GM23338 (cell line): ENCODE results near the gene LPP.

Experiments
- CREB1 ChIP-seq: fragments of 250-450 bp; sonication (Bioruptor Pico); IDR thresholded peaks from 2 replicates; pipeline ENCODE4 v1.5.0; 2020; ENCODE audit warnings: low read depth, mild to moderate bottlenecking, moderate library complexity
- ETS1 ChIP-seq: IDR thresholded peaks from 2 replicates; pipeline ENCODE4 v1.6.1; 2016; ENCODE audit warnings: antibody characterized with exemption
- EZH2 ChIP-seq: fragments of 200-600 bp; sonication (generic); IDR thresholded peaks from one replicate; pipeline ENCODE4 v1.8.0; 2017; ENCODE audit warnings: antibody characterized with exemption, mild to moderate bottlenecking, low read depth; ENCODE audit not compliant: unreplicated experiment
- EZH2phosphoT487 ChIP-seq: fragments of 200-600 bp; sonication (generic); IDR thresholded peaks from one replicate; pipeline ENCODE4 v1.8.1; 2018; ENCODE audit warnings: antibody characterized with exemption; ENCODE audit not compliant: unreplicated experiment
- JUNB ChIP-seq: IDR thresholded peaks from one replicate; pipeline ENCODE4 v1.6.1; 2016; ENCODE audit warnings: antibody characterized with exemption; ENCODE audit not compliant: unreplicated experiment
- POLR2AphosphoS5 ChIP-seq: IDR thresholded peaks from 2 replicates; pipeline ENCODE4 v1.6.1; 2016; ENCODE audit warnings: antibody characterized with exemption, low read depth
- STAT1 ChIP-seq: IDR thresholded peaks from one replicate; pipeline ENCODE4 v1.6.1; 2016; ENCODE audit warnings: antibody characterized with exemption; ENCODE audit not compliant: unreplicated experiment
- ZNF114 ChIP-seq: fragments of 250-450 bp; sonication (Bioruptor Pico); IDR thresholded peaks from 2 replicates; pipeline ENCODE4 v1.5.0; 2020; ENCODE audit warnings: mild to moderate bottlenecking, moderate library complexity
- ZNF331 ChIP-seq: fragments of 250-450 bp; sonication (Bioruptor Pico); IDR thresholded peaks from 2 replicates; pipeline ENCODE4 v1.5.0; 2020; ENCODE audit warnings: low read depth, mild to moderate bottlenecking, moderate library complexity
- TF ChIP-seq, protein P1 (sequence below), 2 experiments: fragments of 200-600 bp in 1 of 2; sonication (generic) in 1 of 2; conservative IDR thresholded peaks; 2 replicates each; pipeline versions ENCODE4 v1.5.1 to v1.6.1; 2016 to 2017; ENCODE audit warnings: antibody characterized with exemption in 2 of 2, low read depth in 2 of 2, mild to moderate bottlenecking in 2 of 2, moderate library complexity in 1 of 2
- TF ChIP-seq, protein P2 (sequence below): IDR thresholded peaks from one replicate; pipeline ENCODE4 v1.6.1; 2018; ENCODE audit warnings: antibody characterized with exemption; ENCODE audit not compliant: unreplicated experiment

DNA sequence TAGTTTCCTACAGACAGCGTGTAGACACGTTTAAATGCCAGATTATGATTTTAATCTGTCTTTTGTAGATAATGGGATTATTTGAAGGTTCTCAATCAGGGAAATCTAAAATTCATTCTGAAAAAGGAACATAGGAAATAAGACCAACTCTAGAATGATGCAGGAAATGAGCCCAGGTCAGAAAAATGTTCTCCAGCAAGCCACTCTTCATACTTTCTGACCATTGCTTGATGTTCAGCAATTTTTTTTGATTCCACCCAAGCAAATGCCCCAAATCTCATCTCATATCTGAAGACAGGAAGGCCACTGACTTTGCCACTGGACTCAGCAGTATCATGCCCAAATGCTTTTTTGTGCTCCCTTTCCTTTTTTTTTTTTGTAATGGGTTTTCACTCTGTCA, 373.4 kb downstream of the LPP start:
- TF ChIP-seq, protein P1, sequence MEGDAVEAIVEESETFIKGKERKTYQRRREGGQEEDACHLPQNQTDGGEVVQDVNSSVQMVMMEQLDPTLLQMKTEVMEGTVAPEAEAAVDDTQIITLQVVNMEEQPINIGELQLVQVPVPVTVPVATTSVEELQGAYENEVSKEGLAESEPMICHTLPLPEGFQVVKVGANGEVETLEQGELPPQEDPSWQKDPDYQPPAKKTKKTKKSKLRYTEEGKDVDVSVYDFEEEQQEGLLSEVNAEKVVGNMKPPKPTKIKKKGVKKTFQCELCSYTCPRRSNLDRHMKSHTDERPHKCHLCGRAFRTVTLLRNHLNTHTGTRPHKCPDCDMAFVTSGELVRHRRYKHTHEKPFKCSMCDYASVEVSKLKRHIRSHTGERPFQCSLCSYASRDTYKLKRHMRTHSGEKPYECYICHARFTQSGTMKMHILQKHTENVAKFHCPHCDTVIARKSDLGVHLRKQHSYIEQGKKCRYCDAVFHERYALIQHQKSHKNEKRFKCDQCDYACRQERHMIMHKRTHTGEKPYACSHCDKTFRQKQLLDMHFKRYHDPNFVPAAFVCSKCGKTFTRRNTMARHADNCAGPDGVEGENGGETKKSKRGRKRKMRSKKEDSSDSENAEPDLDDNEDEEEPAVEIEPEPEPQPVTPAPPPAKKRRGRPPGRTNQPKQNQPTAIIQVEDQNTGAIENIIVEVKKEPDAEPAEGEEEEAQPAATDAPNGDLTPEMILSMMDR (conservative IDR thresholded peaks at IDR 0.05; ENCODE audit: low read depth in 2 of 2) = no peak
- TF ChIP-seq, protein P2, sequence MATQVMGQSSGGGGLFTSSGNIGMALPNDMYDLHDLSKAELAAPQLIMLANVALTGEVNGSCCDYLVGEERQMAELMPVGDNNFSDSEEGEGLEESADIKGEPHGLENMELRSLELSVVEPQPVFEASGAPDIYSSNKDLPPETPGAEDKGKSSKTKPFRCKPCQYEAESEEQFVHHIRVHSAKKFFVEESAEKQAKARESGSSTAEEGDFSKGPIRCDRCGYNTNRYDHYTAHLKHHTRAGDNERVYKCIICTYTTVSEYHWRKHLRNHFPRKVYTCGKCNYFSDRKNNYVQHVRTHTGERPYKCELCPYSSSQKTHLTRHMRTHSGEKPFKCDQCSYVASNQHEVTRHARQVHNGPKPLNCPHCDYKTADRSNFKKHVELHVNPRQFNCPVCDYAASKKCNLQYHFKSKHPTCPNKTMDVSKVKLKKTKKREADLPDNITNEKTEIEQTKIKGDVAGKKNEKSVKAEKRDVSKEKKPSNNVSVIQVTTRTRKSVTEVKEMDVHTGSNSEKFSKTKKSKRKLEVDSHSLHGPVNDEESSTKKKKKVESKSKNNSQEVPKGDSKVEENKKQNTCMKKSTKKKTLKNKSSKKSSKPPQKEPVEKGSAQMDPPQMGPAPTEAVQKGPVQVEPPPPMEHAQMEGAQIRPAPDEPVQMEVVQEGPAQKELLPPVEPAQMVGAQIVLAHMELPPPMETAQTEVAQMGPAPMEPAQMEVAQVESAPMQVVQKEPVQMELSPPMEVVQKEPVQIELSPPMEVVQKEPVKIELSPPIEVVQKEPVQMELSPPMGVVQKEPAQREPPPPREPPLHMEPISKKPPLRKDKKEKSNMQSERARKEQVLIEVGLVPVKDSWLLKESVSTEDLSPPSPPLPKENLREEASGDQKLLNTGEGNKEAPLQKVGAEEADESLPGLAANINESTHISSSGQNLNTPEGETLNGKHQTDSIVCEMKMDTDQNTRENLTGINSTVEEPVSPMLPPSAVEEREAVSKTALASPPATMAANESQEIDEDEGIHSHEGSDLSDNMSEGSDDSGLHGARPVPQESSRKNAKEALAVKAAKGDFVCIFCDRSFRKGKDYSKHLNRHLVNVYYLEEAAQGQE = no peak
- no peak for TF ChIP-seq EZH2
- TF ChIP-seq POLR2AphosphoS5 = no peak
- TF ChIP-seq EZH2phosphoT487 = no peak
- TF ChIP-seq ETS1 = no peak
- no peak for TF ChIP-seq CREB1 (CRISPR knock-in tag)
- TF ChIP-seq ZNF331 (CRISPR knock-in tag) = no peak
- TF ChIP-seq JUNB = no peak
- no peak for TF ChIP-seq ZNF114 (CRISPR knock-in tag)
- no peak for TF ChIP-seq STAT1
